Hepatocyte (in vitro differentiated cells): Measurements from ENCODE around the gene ASZ1. TPM values are rescaled to one million over a fixed set of nuclear protein-coding genes. Genes with fewer than 3 reads are reported as not detected.
"Not testable (repeated sequence)": the region's sequence is repeated elsewhere in the genome, so short reads cannot be mapped to it uniquely, and the experiment has no call there.

ENCODE experiments used
- DNase-seq: peaks from one replicate; pipeline ENCODE4 v3.0.0-alpha.2; 2016; ENCODE audit warnings: low spot score
- H2AFZ ChIP-seq: fragments of 200-600 bp; sonication (generic); 2 replicates; pipeline ENCODE4 v1.6.0; 2016; ENCODE audit warnings: antibody characterized with exemption, mild to moderate bottlenecking
- H3K27ac ChIP-seq: fragments of 200-600 bp; sonication (generic); 2 replicates; pipeline ENCODE4 v1.5.1; 2016; ENCODE audit warnings: mild to moderate bottlenecking
- H3K27me3 ChIP-seq: fragments of 200-600 bp; sonication (generic); 2 replicates; pipeline ENCODE4 v1.6.1; 2016
- H3K36me3 ChIP-seq: fragments of 200-600 bp; sonication (generic); replicated peaks from 2 replicates; pipeline ENCODE4 v1.5.1; 2016; ENCODE audit warnings: low read depth; ENCODE audit not compliant: insufficient read depth
- H3K4me1 ChIP-seq: fragments of 200-600 bp; sonication (generic); 2 replicates; pipeline ENCODE4 v1.5.1; 2016; ENCODE audit warnings: mild to moderate bottlenecking, moderate library complexity; ENCODE audit not compliant: insufficient read depth
- H3K4me2 ChIP-seq: fragments of 200-600 bp; sonication (generic); 2 replicates; pipeline ENCODE4 v1.6.0; 2016
- H3K4me3 ChIP-seq: fragments of 200-600 bp; sonication (generic); 2 replicates; pipeline ENCODE4 v1.5.1; 2016; ENCODE audit warnings: mild to moderate bottlenecking
- H3K79me2 ChIP-seq: fragments of 200-600 bp; sonication (generic); 2 replicates; pipeline ENCODE4 v1.6.0; 2017; ENCODE audit warnings: mild to moderate bottlenecking
- H3K9me2 ChIP-seq: fragments of 200-600 bp; sonication (generic); replicated peaks from 2 replicates; pipeline ENCODE4 v1.6.0; 2017; ENCODE audit warnings: mild to moderate bottlenecking; ENCODE audit not compliant: insufficient read depth
- H3K9me3 ChIP-seq: fragments of 200-600 bp; sonication (generic); 2 replicates; pipeline ENCODE4 v1.5.1; 2016; ENCODE audit warnings: low read depth, mild to moderate bottlenecking
- H4K20me1 ChIP-seq: fragments of 200-600 bp; sonication (generic); 2 replicates; pipeline ENCODE4 v1.6.0; 2016; ENCODE audit warnings: mild to moderate bottlenecking; ENCODE audit not compliant: insufficient read depth, poor library complexity, severe bottlenecking
- EZH2 ChIP-seq: fragments of 200-600 bp; sonication (generic); IDR thresholded peaks from 2 replicates; pipeline ENCODE4 v1.6.1; 2016; ENCODE audit warnings: antibody characterized with exemption, mild to moderate bottlenecking, borderline replicate concordance
- EZH2phosphoT487 ChIP-seq: fragments of 200-600 bp; sonication (generic); IDR thresholded peaks from one replicate; pipeline ENCODE4 v1.6.1; 2018; ENCODE audit warnings: antibody characterized with exemption, mild to moderate bottlenecking, low read depth, moderate library complexity; ENCODE audit not compliant: unreplicated experiment, severe bottlenecking
- WGBS: methylation state at CpG from one replicate; pipeline ENCODE4 v1.1.6; 2016; ENCODE audit warnings: low lambda C conversion rate; ENCODE audit errors: missing lambda C conversion rate; 5-methylcytosine and 5-hydroxymethylcytosine counted together
- polyA plus RNA-seq: library from polyadenylated mRNA; unstranded; fragments of >200 nt; fragmentation: Nextera tagmentation; extraction: Ambion mirVana; gene quantifications from 2 replicates; pipeline ENCODE4 v1.2.1, GENCODE V29; 2016
- total RNA-seq: library from RNA; depleted of rRNA; stranded (reverse); fragments of >200 nt; gene quantifications from 2 replicates; pipeline ENCODE4 v1.2.3, GENCODE V29; 2014
- TF ChIP-seq, protein P1 (sequence below): fragments of 200-600 bp; sonication (generic); IDR thresholded peaks from 2 replicates; pipeline ENCODE4 v1.5.1; 2016; ENCODE audit warnings: antibody characterized with exemption, mild to moderate bottlenecking; ENCODE audit not compliant: poor library complexity

The ASZ1 gene
- total and polyA plus RNA-seq, 2 experiments from 2014 or later, result 0.28 TPM; not detected in 1

DNA sequence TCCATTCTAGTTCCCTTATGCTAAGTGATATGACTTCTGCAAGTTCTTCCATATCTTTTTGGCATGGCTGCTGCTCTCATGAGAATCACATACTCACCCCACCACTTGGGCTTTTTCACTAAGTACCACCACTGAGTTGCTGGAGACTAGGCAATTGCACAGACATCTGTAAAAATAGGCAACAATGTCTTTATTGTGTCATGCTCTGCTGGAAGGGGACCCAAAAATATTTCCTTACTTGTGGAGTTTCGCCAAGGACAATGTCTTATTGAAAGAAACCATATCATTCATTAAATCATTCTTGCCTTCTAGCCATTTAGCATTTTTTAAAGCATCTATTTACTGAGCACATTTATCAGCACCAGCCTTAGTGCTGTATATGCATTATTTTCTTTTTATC, 17.4 kb upstream of the ASZ1 start:
- H3K27me3 ChIP-seq, result no peaks in the 10 kb centered on the region
- H3K4me3 ChIP-seq, result no peak overlapping the region
- H2AFZ ChIP-seq, result no peak overlapping the region
- no peaks in the 10 kb centered on the region for H3K9me3 ChIP-seq
- no peaks in the 10 kb centered on the region for H3K9me2 ChIP-seq
- no peak overlapping the region for H3K4me2 ChIP-seq
- no peaks in the 10 kb centered on the region for H3K4me1 ChIP-seq
- no peaks in the 10 kb centered on the region for H3K79me2 ChIP-seq
- H3K27ac ChIP-seq, result no peak overlapping the region
- H3K36me3 ChIP-seq, result no peaks in the 10 kb centered on the region
- H4K20me1 ChIP-seq, result no peaks in the 10 kb centered on the region
- no peak for DNase-seq
- TF ChIP-seq, protein P1, sequence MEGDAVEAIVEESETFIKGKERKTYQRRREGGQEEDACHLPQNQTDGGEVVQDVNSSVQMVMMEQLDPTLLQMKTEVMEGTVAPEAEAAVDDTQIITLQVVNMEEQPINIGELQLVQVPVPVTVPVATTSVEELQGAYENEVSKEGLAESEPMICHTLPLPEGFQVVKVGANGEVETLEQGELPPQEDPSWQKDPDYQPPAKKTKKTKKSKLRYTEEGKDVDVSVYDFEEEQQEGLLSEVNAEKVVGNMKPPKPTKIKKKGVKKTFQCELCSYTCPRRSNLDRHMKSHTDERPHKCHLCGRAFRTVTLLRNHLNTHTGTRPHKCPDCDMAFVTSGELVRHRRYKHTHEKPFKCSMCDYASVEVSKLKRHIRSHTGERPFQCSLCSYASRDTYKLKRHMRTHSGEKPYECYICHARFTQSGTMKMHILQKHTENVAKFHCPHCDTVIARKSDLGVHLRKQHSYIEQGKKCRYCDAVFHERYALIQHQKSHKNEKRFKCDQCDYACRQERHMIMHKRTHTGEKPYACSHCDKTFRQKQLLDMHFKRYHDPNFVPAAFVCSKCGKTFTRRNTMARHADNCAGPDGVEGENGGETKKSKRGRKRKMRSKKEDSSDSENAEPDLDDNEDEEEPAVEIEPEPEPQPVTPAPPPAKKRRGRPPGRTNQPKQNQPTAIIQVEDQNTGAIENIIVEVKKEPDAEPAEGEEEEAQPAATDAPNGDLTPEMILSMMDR, result no peak
- TF ChIP-seq EZH2phosphoT487 (no peak), EZH2 (no peak)
- WGBS, result 96% methylated on average over 1 of the region's 1 CpG

DNA sequence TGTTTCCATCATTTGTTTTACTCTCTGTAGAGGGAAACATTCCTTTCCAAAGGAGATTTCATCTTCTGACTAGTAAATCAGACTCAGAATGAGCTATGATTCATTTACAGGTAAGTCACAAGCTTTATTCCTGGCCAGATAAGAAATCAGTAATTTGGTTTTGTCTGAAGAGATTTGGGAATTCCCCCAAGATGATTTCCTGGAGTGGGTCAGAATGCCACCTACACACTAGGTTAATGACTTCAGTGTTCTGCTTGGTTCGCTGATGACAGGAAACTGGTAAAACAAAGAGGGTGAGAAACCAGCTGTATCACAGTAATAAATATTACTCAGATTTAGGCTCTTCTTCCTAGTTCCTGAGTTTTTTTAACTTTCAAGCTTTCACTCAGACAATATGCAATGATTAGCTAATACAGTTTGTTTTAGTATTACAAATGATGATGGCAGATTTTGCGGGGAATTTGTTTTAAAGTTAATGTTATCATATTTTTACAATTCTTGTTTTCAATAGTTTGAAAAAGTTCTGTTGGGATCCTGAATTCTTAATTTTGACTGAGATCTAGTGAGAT, 8.3 kb upstream of the ASZ1 start:
- Histone ChIP-seq H4K20me1 (no peaks in the 10 kb centered on the region), H3K4me2 (no peak overlapping the region), H2AFZ (no peak overlapping the region), H3K27ac (peak overlapping the region; percentile 20), H3K79me2 (no peaks in the 10 kb centered on the region), H3K4me1 (no peaks in the 10 kb centered on the region), H3K27me3 (no peaks in the 10 kb centered on the region), H3K36me3 (no peaks in the 10 kb centered on the region), H3K9me2 (no peaks in the 10 kb centered on the region), H3K4me3 (no peak overlapping the region), H3K9me3 (no peaks in the 10 kb centered on the region)
- no peak for TF ChIP-seq EZH2phosphoT487
- no peak for TF ChIP-seq EZH2
- TF ChIP-seq, protein P1, result no peak
- 69% methylated on average over 2 of the region's 2 CpGs for WGBS
- peak; percentile 28 for DNase-seq

DNA sequence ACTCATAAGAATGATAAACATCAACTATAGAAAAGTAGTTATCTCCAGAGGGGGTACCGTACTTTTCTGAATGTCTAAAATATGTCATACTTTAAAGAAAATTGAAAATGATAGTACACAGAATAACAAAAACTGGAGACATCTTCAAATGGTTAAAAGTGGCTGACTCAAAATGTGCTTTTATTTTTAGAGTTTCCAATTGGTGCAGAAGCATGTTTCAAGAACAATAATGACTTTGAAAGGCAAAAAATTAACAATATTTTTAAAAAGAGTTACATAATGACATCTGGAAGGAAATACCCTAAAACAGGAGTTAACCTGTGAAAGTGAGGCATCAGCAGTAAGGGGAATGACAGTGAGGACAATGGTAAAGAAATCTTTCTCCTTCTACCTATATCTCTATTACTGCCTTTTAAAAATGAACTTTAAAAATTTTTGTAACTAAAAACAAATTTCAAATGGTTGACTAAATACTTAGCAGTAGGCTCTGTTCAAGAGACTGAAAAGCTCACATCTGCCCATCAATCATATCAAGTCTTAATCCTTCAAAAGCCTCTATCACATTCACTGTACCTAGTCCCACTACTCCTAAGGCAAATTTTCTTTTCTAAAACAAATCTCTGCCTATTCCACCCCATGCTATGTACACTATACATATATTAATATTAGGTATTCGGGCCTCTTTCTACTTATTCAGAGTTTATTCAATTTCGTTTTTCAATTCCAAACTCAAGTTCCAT, 3.0 kb downstream of the ASZ1 start:
- WGBS, result 86% methylated on average over 3 of the region's 3 CpGs
- Histone ChIP-seq H3K4me1 (no peaks in the 10 kb centered on the region), H3K9me3 (no peaks in the 10 kb centered on the region), H4K20me1 (no peaks in the 10 kb centered on the region), H3K9me2 (no peaks in the 10 kb centered on the region), H3K4me2 (no peak overlapping the region), H3K79me2 (no peaks in the 10 kb centered on the region), H3K4me3 (no peak overlapping the region), H3K27ac (no peak overlapping the region), H3K36me3 (no peaks in the 10 kb centered on the region), H3K27me3 (no peaks in the 10 kb centered on the region), H2AFZ (no peak overlapping the region)
- no peak for TF ChIP-seq EZH2
- TF ChIP-seq, protein P1, result no peak
- TF ChIP-seq EZH2phosphoT487, result no peak
- no peak for DNase-seq

DNA sequence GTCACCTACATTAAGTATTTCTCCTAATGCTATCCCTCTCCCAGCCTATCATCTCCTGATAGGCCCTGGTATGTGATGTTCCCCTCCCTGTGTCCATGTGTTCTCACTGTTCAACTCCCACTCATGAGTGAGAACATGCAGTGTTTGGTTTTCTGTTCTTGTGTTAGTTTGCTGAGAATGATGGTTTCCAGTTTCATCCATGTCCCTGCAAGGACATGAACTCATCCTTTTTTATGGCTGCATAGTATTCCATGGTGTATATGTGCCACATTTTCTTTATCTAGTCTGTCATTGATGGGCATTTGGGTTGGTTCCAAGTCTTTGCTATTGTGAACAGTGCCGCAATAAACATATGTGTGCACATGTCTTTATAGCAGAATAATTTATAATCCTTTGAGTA, 12.7 kb downstream of the ASZ1 start:
- not testable (repeated sequence) for H3K9me2 ChIP-seq, H2AFZ ChIP-seq, H3K27me3 ChIP-seq, H3K27ac ChIP-seq, H3K36me3 ChIP-seq, H3K9me3 ChIP-seq, H3K4me3 ChIP-seq, H3K79me2 ChIP-seq, DNase-seq, H4K20me1 ChIP-seq, H3K4me1 ChIP-seq, H3K4me2 ChIP-seq
- WGBS, result 96% methylated on average over 1 of the region's 1 CpG
